K562 (cell line): ENCODE results near the gene PRR30. TPM values are rescaled to one million over a fixed set of nuclear protein-coding genes. Genes with fewer than 3 reads are reported as not detected.

Experiments used
- CEBPB ChIP-seq: fragments of 450-650 bp; IDR thresholded peaks from 2 replicates; pipeline ENCODE4 v1.6.1; 2016; ENCODE audit warnings: missing genetic modification characterization, missing compliant biosample characterization
- ESRRB ChIP-seq: fragments of 250-450 bp; sonication (Bioruptor Pico); IDR thresholded peaks from 2 replicates; pipeline ENCODE4 v1.5.0; 2020; ENCODE audit warnings: mild to moderate bottlenecking, moderate library complexity, borderline replicate concordance
- EWSR1 ChIP-seq: fragments of 450-650 bp; IDR thresholded peaks from 2 replicates; pipeline ENCODE4 v1.6.1; 2018; ENCODE audit warnings: borderline replicate concordance, mild to moderate bottlenecking, low read depth, moderate library complexity; ENCODE audit not compliant: partially characterized antibody
- EZH2 ChIP-seq: IDR thresholded peaks from 2 replicates; pipeline ENCODE4 v1.6.1; 2012; ENCODE audit warnings: low read depth, mild to moderate bottlenecking, inconsistent platforms, low read length, borderline replicate concordance
- MAFK ChIP-seq: IDR thresholded peaks from 2 replicates; pipeline ENCODE4 v1.6.1; 2011; ENCODE audit warnings: low read length, improper control_type of control experiment
- NFIC ChIP-seq: fragments of 450-650 bp; IDR thresholded peaks from 2 replicates; pipeline ENCODE4 v1.6.1; 2017; ENCODE audit warnings: mild to moderate bottlenecking, inconsistent platforms
- PHF8 ChIP-seq: fragments of 200-600 bp; sonication (generic); IDR thresholded peaks from 2 replicates; pipeline ENCODE4 v1.6.1; 2012; ENCODE audit warnings: mixed run types, mild to moderate bottlenecking, inconsistent platforms, low read length, moderate library complexity, borderline replicate concordance
- SMARCE1 ChIP-seq: fragments of 450-650 bp; IDR thresholded peaks from 2 replicates; pipeline ENCODE4 v1.7.1; 2016; ENCODE audit warnings: mild to moderate bottlenecking
- ZBTB7A ChIP-seq: IDR thresholded peaks from 2 replicates; pipeline ENCODE4 v1.6.1; 2011; ENCODE audit warnings: low read depth, mild to moderate bottlenecking, low read length, moderate library complexity, borderline replicate concordance; ENCODE audit not compliant: control insufficient read depth
- ZNF785 ChIP-seq: fragments of 250-450 bp; sonication (Bioruptor Pico); IDR thresholded peaks from 2 replicates; pipeline ENCODE4 v1.4.0; 2020; ENCODE audit warnings: mild to moderate bottlenecking
- polyA plus RNA-seq, 8 experiments: library from polyadenylated mRNA; depleted of rRNA in 4 of 8; stranded (reverse) in 5 of 8; unstranded in 3 of 8; fragments of >200 nt; fragmentation: Nextera tagmentation in 2 of 8; fragmentation: Illumina TruSeq in 1 of 8; extraction: Ambion mirVana in 2 of 8; extraction: Trizol in 1 of 8; gene quantifications; 2 replicates each; pipeline versions ENCODE4 v1.2.1 to v1.2.3, GENCODE V29; 2011 to 2014; ENCODE audit warnings: inconsistent platforms in 1 of 8, missing spikeins in 1 of 8
- total RNA-seq, 7 experiments: library from RNA; depleted of rRNA in 6 of 7; stranded (reverse); fragments of >200 nt in 6 of 7; fragmentation: Illumina TruSeq in 2 of 7; extraction: Trizol in 2 of 7; gene quantifications; 2 replicates each; pipeline versions ENCODE4 v1.2.1 to v1.2.3, GENCODE V29; 2011 to 2021; ENCODE audit warnings: low replicate concordance in 1 of 7
- TF ChIP-seq, protein P1 (sequence below), 2 experiments: fragments of 450-650 bp; IDR thresholded peaks; 2 replicates each; pipeline ENCODE4 v1.6.1; 2018; ENCODE audit warnings: mild to moderate bottlenecking in 2 of 2, low read depth in 1 of 2; ENCODE audit not compliant: partially characterized antibody in 2 of 2
- TF ChIP-seq, protein P2 (sequence below): sonication (generic); formaldehyde crosslinking; IDR thresholded peaks from 2 replicates; pipeline ENCODE4 v1.8.0; 2023; ENCODE audit warnings: mild to moderate bottlenecking, missing genetic modification reagents
- TF ChIP-seq, protein P3 (sequence below): sonication (generic); formaldehyde crosslinking; IDR thresholded peaks from 2 replicates; pipeline ENCODE4 v1.8.0; 2023; ENCODE audit warnings: mild to moderate bottlenecking, missing genetic modification reagents
- TF ChIP-seq, protein P4 (sequence below): sonication (generic); formaldehyde crosslinking; IDR thresholded peaks from 2 replicates; pipeline ENCODE4 v1.8.0; 2022; ENCODE audit warnings: mild to moderate bottlenecking, missing genetic modification reagents, borderline replicate concordance

The PRR30 gene
- total and polyA plus RNA-seq, 9 of the 15 experiments (the other 6 are each of a cell fraction or from before 2014, with no cell fraction given): not detected

DNA sequence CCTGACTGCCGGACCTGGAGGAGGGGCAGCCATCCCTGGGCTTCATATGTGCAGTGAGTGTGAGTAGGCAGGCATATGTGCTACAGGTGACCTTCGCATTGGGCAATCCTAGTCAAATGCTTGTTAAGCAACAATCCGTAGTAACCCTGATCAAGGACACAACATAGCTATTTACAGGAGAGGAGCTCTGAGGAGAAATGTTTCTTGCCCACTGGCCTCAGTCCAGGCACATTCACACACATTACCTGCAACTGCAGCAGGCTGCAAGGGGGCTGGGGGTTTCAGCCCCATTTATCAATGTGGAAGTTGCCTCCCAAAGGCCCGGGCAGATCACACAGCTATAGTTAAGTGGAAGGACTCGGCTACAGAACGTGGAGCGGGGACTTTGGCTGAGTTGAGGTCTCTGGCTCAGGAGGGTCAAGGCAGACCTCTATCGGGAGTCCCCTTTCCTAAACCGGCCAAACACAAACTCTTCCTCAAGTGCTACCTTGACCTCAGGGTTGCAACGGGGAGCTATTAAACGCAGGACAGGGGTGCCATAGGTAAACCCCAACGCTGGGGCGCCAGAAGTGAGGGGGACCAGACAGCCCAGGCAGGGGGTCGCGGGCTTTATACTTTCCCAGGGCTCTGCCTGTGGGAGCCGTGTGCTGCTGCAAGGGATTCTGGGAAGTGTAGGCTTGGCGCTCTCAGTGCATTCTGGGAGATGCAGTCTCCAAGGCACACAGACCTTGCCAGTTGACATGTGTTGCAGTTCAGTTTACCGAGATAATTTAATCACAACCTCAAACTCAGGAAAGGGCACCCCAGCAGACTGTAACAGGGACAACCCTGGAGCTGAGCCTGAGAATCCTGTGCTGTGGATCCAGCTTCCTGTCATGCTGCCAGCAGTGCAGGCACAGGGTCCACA, 43.2 kb downstream of the PRR30 start (continued):
- TF ChIP-seq EZH2 (no peak), NFIC (no peak; the same call in 1 of the 2 replicates), MAFK (no peak), PHF8 (peak; percentile 28; the same call in 1 of the 2 replicates), CEBPB (tag) (peak; percentile 85), SMARCE1 (no peak), ESRRB (CRISPR knock-in tag) (no peak), ZNF785 (CRISPR knock-in tag) (no peak), ZBTB7A (0 out of 2 replicates have a peak, but pooled peaks have one; percentile 22), EWSR1 (no peak)
- TF ChIP-seq, protein P1, sequence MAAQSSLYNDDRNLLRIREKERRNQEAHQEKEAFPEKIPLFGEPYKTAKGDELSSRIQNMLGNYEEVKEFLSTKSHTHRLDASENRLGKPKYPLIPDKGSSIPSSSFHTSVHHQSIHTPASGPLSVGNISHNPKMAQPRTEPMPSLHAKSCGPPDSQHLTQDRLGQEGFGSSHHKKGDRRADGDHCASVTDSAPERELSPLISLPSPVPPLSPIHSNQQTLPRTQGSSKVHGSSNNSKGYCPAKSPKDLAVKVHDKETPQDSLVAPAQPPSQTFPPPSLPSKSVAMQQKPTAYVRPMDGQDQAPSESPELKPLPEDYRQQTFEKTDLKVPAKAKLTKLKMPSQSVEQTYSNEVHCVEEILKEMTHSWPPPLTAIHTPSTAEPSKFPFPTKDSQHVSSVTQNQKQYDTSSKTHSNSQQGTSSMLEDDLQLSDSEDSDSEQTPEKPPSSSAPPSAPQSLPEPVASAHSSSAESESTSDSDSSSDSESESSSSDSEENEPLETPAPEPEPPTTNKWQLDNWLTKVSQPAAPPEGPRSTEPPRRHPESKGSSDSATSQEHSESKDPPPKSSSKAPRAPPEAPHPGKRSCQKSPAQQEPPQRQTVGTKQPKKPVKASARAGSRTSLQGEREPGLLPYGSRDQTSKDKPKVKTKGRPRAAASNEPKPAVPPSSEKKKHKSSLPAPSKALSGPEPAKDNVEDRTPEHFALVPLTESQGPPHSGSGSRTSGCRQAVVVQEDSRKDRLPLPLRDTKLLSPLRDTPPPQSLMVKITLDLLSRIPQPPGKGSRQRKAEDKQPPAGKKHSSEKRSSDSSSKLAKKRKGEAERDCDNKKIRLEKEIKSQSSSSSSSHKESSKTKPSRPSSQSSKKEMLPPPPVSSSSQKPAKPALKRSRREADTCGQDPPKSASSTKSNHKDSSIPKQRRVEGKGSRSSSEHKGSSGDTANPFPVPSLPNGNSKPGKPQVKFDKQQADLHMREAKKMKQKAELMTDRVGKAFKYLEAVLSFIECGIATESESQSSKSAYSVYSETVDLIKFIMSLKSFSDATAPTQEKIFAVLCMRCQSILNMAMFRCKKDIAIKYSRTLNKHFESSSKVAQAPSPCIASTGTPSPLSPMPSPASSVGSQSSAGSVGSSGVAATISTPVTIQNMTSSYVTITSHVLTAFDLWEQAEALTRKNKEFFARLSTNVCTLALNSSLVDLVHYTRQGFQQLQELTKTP (IDR thresholded peaks at IDR 0.05; ENCODE audit: low read depth in 1 of 2, partially characterized antibody in 2 of 2): peak in 1 of 2 experiments; percentile 96
- TF ChIP-seq, protein P2, sequence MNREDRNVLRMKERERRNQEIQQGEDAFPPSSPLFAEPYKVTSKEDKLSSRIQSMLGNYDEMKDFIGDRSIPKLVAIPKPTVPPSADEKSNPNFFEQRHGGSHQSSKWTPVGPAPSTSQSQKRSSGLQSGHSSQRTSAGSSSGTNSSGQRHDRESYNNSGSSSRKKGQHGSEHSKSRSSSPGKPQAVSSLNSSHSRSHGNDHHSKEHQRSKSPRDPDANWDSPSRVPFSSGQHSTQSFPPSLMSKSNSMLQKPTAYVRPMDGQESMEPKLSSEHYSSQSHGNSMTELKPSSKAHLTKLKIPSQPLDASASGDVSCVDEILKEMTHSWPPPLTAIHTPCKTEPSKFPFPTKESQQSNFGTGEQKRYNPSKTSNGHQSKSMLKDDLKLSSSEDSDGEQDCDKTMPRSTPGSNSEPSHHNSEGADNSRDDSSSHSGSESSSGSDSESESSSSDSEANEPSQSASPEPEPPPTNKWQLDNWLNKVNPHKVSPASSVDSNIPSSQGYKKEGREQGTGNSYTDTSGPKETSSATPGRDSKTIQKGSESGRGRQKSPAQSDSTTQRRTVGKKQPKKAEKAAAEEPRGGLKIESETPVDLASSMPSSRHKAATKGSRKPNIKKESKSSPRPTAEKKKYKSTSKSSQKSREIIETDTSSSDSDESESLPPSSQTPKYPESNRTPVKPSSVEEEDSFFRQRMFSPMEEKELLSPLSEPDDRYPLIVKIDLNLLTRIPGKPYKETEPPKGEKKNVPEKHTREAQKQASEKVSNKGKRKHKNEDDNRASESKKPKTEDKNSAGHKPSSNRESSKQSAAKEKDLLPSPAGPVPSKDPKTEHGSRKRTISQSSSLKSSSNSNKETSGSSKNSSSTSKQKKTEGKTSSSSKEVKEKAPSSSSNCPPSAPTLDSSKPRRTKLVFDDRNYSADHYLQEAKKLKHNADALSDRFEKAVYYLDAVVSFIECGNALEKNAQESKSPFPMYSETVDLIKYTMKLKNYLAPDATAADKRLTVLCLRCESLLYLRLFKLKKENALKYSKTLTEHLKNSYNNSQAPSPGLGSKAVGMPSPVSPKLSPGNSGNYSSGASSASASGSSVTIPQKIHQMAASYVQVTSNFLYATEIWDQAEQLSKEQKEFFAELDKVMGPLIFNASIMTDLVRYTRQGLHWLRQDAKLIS: no peak
- TF ChIP-seq, protein P3, sequence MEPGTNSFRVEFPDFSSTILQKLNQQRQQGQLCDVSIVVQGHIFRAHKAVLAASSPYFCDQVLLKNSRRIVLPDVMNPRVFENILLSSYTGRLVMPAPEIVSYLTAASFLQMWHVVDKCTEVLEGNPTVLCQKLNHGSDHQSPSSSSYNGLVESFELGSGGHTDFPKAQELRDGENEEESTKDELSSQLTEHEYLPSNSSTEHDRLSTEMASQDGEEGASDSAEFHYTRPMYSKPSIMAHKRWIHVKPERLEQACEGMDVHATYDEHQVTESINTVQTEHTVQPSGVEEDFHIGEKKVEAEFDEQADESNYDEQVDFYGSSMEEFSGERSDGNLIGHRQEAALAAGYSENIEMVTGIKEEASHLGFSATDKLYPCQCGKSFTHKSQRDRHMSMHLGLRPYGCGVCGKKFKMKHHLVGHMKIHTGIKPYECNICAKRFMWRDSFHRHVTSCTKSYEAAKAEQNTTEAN (CRISPR knock-in tag): no peak
- TF ChIP-seq, protein P4, sequence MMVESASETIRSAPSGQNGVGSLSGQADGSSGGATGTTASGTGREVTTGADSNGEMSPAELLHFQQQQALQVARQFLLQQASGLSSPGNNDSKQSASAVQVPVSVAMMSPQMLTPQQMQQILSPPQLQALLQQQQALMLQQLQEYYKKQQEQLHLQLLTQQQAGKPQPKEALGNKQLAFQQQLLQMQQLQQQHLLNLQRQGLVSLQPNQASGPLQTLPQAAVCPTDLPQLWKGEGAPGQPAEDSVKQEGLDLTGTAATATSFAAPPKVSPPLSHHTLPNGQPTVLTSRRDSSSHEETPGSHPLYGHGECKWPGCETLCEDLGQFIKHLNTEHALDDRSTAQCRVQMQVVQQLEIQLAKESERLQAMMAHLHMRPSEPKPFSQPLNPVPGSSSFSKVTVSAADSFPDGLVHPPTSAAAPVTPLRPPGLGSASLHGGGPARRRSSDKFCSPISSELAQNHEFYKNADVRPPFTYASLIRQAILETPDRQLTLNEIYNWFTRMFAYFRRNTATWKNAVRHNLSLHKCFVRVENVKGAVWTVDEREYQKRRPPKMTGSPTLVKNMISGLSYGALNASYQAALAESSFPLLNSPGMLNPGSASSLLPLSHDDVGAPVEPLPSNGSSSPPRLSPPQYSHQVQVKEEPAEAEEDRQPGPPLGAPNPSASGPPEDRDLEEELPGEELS (CRISPR knock-in tag): no peak
